ENCODE results near the gene PPP1R12C.

PPP1R12C gene

DNA sequence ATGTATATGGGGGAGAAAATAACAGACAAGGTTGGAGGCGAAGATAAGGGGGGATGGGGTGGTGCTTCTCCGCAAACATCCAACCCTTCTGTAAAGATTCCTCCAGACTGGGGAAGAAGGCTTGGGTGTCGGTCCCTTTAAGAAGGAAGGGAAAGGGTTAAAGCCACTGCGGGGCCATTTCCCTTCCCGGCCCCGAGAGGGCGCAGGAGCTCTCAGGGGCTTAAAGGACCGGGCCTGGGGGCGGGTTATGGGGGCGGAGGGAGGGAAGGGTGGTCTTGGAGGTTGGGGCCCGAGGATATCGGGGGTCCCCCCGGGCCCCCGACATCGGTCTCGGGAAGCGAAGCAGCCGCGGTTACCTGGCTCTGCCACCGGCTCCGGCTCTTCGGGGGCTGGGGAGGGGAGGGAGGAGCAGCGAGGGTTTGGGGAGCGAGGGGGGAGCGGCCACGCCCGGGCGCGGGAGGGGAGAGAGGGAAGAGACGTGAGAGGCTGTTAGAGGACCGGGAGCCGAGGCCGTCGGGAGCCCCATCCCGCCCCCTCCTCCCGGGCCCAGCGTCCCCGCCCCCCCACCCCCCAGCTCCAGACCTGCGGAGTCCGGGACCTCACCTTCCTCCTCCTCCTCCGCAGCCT is 28.8 kb upstream of the PPP1R12C start:
- DNase-seq: no peak

- no peak for DNase-seq
Observed at GRCh38 chr19:55145232-55145631, 27.8 kb upstream of the PPP1R12C start.

DNA sequence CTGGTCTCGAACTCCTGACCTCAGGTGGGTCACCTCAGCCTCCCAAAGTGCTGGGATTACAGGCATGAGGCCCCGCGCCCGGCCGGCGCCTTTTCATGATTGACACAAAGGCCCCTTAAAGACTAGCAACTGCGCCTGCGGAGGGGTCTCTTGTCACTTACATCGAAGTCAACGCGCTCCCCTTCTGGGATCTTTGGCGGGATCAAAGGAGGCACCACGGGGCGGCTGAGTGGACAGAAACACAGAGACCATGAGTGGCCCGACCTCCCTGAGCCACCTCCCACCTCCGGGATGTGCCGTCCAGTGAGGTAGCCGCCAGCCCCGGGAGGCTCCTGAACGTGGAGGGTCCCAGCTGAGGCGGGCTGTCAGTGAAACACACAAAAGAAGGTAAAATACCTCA is 24.3 kb upstream of the PPP1R12C start:
- no peak for DNase-seq

DNA sequence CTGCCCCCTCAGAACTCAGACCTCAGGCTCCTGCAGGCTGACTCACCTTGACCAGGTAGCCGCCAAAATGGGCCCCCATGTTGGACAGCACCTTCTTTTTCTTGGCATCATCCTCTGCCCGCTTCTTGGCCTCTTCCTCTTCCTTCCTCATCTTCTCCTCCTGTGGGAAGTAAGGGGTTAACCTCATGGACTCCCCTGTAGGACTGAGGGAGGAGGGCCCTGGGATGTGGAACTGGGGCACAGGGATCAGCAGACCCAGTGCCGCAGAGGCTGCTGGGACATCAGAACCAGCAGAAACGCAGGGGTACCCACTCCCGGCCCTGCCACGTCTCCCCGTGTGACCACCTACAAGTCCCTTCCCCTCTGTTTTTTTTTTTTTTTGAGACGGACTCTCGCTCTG is 20.5 kb upstream of the PPP1R12C start:
- DNase-seq: no peak

DNA sequence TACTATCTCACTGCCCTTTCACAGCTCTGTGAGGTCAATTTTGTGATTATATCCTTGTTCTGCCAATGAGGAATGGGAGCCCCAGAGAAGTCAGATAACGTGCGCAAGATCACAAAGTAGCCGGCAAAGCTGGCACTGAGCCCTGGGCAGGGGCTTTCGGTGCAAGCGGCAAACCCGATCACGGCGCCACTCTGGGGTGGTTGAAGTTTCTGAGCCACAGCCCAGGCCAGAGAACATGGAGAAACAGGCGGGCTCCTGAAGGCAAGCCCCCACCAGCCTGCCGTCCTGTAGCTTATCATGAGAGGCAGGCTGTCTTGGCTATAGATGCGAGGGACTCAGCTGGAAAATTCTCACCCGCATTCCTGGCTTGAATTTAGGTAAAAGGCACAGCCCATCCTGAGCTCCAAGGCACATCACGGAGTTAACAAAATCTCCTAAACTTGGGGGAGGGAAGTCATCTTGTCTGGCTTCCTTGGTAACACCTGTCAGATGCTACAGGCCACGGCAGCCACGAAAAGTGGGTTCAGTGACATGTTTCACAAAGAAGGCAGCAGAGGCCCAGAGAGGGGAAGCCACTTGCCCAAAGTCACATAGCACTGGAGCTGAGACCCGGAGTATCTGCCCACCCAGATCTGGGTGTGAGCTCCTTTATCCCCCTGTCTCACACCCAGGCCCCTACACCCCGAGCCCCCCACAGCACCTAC is 19.1 kb upstream of the PPP1R12C start:
- no peak for DNase-seq

DNA sequence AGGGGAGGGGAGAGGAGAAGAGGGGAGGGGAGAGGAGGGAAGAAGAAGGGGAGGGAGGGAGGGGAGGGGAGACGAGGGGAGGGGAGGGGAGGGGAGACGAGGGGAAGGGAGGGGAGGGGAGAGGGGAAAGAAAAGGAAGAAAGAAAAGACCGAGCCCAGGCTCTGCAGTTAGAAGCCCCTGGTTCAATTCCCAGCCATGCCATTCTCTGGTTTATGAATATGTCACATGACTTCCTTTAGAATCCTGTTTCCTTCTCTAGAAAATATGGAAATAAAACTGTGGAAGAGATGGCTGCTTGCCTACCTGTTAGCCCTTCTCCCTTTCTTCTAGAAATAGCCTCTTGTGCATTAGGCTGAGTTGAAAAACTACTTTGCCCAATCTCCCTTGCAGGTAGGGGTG is 17.3 kb upstream of the PPP1R12C start:
- DNase-seq: no peak

DNA sequence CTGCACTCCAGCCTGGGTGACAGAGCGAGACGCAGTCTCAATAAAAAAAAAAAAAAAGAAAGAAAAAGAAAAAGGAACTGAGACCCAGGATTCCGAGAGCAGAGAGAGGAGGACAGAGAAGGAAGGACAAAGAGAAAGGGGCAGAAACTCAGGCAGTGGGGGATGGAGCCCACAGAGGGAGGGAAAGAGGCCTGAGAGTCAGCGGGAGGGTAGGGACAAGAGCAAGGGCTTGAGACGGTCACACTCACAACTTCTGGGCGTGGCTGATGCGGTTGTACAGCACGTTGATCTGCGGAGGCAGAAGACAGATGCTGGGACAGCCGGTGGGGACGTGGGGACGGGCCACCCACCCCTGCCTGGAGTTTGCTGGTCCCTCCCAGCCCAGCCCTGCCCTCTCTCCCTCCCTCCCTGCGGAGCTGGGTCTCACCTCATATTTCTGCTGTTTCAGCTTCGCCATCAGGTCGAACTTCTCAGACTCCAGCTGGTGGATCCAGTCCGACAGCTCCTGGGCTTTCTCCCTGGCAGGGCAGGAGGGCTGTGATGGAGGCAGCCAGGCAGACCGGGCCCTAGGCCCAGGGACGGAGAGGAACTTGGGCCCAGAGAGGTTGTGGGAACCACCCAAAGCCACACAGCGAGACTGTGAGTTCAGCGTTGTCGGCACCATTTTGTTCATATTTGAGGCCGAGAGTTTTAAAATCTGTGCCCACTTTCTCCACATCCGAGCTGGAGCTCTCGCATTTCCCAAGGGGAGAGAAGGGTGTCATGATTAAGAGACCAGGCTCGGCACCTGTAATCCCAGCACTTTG is 16.4 kb upstream of the PPP1R12C start:
- no peak for DNase-seq

GRCh38 chr19:55132453-55133129 is 15.2 kb upstream of the PPP1R12C start:
- DNase-seq: no peak

- DNase-seq: no peak
Observed at GRCh38 chr19:55131421-55131820, 14.0 kb upstream of the PPP1R12C start.

DNA sequence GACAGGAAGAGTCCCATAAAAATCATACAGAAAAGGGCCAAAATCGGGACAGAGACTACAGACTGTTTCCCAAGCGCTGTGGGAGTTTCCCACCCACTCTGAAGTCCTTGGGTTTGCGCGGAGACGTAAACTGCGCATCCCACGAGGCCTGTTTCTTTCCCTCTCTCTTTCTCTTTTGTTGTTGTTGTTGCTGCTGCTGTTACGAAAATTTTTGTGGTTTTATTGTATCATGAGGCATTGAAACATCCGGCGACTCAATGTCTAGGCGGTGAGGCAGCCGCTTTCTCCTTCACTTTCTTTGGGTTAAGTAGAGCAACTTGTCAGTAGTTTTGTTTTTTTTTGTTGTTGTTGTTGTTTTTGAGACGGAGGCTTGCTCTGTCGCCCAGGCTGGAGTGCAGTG is 1.6 kb upstream of the PPP1R12C start:
- no peak for DNase-seq

- no peak for DNase-seq
Observed at GRCh38 chr19:55118401-55118991, 1.1 kb upstream of the PPP1R12C start.

- peak; percentile 93 for DNase-seq
Observed at GRCh38 chr19:55117663-55118391, 390 bp upstream of the PPP1R12C start.

DNA sequence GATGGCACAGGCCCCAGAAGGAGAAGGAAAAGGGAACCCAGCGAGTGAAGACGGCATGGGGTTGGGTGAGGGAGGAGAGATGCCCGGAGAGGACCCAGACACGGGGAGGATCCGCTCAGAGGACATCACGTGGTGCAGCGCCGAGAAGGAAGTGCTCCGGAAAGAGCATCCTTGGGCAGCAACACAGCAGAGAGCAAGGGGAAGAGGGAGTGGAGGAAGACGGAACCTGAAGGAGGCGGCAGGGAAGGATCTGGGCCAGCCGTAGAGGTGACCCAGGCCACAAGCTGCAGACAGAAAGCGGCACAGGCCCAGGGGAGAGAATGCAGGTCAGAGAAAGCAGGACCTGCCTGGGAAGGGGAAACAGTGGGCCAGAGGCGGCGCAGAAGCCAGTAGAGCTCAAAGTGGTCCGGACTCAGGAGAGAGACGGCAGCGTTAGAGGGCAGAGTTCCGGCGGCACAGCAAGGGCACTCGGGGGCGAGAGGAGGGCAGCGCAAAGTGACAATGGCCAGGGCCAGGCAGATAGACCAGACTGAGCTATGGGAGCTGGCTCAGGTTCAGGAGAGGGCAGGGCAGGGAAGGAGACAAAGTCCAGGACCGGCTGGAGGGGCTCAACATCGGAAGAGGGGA is 1.1 kb downstream of the PPP1R12C start:
- DNase-seq: peak; percentile 24

DNA sequence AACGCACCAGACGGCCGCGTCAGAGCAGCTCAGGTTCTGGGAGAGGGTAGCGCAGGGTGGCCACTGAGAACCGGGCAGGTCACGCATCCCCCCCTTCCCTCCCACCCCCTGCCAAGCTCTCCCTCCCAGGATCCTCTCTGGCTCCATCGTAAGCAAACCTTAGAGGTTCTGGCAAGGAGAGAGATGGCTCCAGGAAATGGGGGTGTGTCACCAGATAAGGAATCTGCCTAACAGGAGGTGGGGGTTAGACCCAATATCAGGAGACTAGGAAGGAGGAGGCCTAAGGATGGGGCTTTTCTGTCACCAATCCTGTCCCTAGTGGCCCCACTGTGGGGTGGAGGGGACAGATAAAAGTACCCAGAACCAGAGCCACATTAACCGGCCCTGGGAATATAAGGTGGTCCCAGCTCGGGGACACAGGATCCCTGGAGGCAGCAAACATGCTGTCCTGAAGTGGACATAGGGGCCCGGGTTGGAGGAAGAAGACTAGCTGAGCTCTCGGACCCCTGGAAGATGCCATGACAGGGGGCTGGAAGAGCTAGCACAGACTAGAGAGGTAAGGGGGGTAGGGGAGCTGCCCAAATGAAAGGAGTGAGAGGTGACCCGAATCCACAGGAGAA is 1.9 kb downstream of the PPP1R12C start:
- no peak for DNase-seq

GRCh38 chr19:55114566-55115145 is 2.8 kb downstream of the PPP1R12C start:
- no peak for DNase-seq

DNA sequence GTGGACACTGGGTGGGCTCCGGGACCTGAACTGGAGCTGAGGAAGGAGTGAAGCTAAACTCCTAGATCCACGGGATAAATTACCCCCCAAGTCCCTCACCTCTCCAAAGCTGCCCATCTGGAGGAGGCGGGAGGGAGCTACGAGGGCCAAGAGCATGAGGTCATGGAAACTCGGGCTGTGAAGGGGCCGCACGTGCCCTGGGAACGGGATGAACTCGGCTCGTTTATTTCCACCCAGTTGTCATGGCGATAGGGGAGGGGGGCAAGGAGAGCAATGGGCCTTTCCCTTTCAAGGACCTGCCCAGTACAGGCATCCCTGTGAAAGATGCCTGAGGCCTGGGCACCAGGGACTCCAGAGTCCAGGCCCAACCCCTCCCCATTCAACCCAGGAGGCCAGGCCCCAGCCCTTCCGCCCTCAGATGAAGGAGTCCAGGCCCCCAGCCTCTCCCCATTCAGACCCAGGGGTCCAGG is 3.8 kb downstream of the PPP1R12C start:
- DNase-seq: no peak

GRCh38 chr19:55112777-55113569 is 4.5 kb downstream of the PPP1R12C start:
- DNase-seq: no peak

GRCh38 chr19:55112246-55112776 is 5.1 kb downstream of the PPP1R12C start:
- no peak for DNase-seq

DNA sequence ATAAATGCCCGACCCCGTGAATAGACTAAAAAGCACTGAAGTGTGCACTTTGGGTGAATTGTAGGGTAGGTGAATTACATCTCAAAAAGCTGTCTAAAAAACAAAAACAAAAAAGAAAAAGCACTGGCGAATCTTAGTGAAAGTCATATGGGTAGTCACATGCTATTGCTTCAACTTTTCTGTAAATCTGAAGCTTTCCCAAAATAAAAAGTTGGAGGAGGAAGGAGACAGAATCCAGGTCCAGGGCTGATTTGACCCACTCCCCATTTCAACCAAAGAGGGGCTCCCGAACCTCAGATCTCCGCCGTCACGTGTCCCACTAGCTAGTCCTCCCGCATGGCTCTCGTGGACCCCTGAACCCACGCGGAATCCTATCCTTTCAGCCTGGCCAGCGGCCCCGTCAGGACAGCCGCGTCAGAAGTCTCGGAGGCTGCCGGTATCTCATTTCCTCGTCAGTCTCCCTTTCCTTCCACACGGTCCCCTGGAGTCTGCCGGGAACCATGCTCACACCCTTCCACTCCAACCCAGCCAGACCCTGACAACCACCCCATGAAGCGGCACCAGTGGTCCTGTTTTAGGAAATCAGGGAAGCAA is 6.1 kb downstream of the PPP1R12C start:
- no peak for DNase-seq

Data from GF-D8 (cell line).